ENCODE measurements around the gene CHRNG.
"Not testable (repeated sequence)": the region's sequence is repeated elsewhere in the genome, so short reads cannot be mapped to it uniquely, and the experiment has no call there.

CHRNG gene

DNA sequence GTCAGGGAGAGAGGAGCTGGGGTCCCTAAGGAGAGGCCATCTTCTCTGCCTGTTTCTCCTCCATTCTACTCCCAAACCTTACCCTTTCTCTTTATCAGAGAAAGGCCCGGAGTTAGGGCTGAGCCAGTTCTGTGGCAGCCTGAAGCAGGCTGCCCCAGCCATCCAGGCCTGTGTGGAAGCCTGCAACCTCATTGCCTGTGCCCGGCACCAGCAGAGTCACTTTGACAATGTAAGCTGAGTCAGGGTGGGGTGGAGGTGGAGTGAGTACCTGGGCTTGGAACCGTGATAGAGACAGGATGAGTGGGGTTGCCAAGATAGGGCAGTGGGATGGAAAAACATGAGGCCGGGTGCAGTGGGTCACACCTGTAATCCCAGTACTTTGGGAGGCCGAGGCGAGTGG lies 5.2 kb downstream of the CHRNG start:
- no peak for DNase-seq (ENCODE audit: low read depth in 2 of 2)

DNA sequence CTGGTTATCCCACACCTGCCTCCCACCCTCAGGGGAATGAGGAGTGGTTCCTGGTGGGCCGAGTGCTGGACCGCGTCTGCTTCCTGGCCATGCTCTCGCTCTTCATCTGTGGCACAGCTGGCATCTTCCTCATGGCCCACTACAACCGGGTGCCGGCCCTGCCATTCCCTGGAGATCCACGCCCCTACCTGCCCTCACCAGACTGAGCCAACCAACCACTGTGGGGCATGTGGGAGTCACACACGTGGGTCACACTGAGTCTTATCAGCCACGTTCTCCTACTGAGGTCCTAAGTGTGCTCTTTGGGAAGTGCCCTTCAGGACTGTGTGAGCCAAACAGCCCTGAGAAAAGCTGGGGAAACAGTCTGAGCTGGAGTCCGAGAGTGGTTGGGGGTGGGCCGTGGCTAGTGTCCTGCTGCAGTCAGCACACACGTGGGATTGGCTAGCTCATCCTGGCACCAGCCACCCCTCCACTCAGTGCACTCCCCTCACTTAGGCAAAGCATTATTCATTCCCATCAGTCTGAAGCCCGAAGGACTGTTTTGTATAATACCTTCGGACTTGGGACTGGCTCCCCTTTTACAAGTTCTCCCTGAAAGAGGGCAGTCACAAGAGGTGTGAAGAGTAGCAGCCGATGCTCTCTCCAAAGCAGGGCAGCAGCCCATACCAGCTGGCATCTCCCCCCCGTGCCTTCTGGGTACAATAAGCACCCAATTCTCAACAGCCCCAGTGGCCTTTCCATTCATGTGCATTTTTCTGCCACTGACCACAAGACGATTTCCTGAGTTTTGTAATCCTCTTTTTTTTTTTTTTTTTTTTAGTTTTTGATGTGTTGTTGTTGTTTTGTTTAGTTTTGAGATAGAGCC lies 6.3 kb downstream of the CHRNG start:
- DNase-seq (ENCODE audit: low read depth in 2 of 2), result no peak

DNA sequence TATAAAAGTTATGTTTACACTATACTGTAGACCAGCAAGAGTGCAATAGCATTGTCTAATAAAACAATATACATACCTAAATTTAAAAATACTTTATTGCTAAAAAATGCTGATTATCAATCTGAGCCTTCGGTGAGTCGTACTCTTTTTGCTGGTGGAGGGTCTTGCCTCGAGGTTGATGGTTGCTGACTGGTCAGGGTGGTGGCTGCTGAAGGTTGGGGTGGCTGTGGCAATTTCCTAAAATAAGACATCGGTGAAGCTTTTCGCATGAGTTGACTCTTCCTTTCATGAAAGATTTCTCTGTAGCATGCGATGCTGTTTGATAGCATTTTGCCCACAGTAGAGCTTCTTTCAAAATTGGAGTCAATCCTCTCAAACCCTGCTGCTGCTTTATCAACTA lies 8.5 kb downstream of the CHRNG start:
- DNase-seq (ENCODE audit: low read depth in 2 of 2), result no peak

DNA sequence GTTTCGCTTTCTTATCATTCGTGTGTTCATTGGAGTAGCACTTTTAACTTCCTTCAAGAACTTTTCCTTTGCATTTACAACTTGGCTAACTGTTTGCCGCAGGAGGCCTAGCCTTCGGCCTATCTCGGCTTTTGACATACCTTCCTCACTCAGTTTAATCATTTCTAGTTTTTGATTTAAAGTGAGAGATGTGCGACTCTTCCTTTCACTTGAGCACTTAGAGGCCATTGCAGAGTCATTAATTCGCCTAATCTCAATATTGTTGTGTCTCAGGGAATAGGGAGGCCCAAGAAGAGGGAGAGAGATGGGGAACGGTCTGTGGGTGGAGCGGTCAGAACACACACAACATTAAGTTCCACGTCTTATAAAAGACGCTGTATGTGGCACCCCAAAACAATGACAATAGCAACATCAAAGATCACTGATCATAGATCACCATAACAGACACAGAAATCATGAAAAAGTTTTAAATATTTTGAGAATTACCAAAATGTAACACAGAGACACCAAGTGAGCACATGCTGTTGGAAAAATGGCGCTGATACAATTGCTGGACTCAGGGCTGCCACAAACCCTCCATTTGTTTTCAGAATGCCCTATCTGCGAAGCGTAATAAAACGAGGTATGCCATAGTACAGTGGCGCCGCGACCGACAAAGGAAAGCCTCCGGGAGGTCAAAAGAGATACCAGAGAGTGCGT lies 10.3 kb downstream of the CHRNG start:
- DNase-seq (ENCODE audit: low read depth in 2 of 2), result no peak

DNA sequence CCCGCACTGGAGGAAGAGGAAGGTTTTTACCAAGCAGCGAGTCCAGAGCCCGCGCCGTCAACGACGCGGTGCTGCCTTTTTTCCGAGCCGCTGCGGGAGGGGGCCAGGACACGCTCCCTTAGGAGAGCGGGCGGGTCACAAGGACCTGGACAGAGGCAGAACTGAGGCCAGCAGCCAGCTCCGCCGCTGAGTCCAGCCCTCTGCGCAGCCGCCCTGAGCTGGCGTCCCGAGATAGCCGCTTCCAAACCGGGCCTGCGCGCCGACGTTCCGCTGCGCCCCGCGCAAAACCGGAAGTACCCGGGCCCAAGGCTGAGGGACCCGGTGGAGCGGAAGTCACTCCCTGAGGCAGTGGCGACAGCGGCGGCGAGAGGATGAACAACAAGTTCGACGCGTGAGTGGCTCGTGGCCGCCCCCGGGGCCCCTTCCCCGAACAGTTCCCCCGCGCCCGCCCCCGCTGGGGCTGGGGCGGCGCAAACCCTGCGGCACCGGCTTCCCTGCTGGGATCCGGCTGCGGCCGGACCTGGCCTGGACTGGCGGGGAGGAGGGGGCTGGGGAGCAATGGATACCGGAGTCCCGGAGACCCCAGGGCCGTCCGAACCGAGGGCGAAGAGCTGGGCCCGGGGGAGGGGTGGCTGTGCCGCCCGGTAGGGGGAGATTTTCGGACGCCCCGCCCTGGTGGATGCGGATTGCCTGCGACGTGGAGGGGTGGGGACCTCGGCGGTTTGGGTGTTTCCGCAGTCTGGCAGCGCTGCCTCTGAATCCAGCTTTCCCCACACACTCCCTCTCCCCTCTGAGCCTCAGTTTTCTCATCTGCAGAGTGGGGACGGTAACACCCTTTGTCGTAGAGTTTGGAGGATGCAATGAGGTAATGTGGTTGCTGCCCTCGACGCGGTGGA lies 11.1 kb downstream of the CHRNG start, which contains the start of the genes EIF4E2 and TIGD1:
EIF4E2 (plus strand) TSS at position 336 of the 896 bp plus-strand sequence; CDS start at position 372, 36 bp downstream.
TIGD1 (minus strand) TSS at position 204 of the 896 bp plus-strand sequence. CDS start 675 bp downstream, outside the sequence.
- DNase-seq (ENCODE audit: low read depth in 2 of 2), result peak; percentile 82 to 84

DNA sequence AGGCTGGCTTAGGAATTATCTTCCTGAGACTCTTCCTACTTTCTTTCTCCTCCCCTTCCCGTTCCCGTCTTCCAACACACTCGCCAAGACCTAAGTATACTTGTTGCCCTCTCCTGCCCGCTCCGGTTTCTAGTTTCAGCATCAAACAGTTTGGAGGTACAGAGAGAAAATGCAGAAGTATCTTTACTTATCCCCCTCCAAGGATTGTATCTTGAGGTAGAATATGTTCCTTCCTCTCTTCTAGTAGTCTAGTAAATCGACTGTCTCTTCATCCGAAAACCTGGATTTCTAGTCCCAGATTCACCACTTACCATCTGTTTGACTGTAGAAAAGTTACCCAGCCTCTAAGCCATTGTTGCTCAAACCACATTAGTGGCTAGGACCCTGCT lies 11.8 kb downstream of the CHRNG start:
- no peak for DNase-seq (ENCODE audit: low read depth in 2 of 2)

DNA sequence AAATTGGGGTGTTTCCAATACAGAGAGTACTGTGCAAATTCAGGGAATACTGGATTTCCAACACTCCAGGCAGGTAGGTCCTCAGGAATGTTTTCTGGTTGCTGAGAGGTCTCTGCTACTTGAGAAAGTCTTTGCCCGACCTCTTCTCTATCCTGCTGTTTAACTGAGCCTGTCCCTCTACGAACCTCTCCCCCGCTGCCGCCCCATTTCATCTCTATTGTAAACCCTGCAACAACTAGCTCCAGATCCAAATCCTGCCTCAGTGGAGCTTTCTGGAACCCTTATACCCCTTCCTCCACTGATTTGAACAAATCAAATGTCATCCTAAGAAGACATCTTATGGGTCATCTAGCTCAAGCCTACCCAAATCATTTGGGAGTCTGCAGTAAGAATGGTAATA lies 12.3 kb downstream of the CHRNG start:
- DNase-seq (ENCODE audit: low read depth in 2 of 2), result no peak

DNA sequence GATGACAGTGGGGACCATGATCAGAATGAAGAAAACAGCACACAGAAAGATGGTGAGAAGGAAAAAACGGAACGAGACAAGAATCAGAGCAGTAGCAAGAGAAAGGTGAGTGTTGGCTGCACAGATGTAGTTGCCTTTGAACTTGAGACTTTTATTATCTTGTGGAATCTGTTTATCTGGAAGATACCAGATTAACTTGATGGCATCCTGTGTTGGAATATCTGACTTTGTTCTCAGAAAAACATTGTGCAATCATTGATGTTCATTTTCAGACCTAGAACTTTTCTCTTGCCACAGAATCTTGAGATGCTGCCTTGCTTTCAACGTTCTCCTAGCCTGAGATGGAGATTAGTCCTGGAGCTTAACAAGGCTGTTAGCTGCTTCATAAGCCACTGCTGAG lies 16.9 kb downstream of the CHRNG start:
- DNase-seq (ENCODE audit: low read depth in 2 of 2), result no peak

DNA sequence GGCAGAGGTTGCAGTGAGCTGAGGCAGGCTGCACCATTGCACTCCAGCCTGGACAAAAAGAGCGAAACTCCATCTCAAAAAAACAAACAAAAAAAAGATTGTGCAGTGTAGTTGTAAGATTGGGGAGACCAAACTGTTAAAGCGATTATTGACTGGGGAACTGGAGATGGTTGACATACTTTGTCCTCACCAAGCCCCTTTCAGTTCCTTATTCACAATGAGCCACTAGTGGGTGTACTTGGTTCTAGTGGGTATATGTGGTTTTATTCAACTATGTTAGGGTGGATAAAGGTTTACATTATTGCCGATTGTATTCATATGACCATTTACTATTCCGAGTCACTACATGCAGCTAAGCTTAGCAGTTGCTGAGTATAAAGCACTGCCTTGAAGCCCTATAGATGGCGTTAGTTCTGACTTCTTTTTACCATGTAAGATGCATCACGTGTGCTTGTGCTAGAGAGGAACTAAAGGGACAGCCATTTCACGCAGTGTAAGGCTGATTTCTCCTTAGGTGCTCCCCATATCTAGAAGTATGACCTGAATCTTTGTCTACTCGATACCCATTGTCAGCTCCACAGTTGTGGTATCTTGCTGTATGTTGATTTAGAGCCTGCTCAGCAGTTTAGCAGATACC lies 23.1 kb downstream of the CHRNG start:
- no peak for DNase-seq (ENCODE audit: low read depth in 2 of 2)

DNA sequence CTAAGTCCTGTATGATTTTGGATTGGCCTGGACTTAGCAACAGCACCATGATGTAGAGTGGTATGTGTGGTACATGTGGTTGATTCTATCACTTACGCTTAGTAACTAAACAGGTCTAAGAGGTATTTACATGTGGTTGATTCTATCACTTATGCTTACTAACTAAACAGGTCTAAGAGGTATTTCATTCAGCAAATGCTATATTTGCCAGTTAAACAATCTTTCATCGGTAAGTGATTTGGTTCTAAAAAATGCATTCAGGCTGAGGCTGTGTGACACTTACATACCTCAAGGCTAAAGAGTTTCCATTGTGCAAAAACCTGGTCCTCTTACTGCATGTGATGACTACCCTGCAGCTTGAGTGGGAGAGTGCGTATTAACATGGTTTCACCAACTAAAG lies 24.1 kb downstream of the CHRNG start:
- no peak for DNase-seq (ENCODE audit: low read depth in 2 of 2)

DNA sequence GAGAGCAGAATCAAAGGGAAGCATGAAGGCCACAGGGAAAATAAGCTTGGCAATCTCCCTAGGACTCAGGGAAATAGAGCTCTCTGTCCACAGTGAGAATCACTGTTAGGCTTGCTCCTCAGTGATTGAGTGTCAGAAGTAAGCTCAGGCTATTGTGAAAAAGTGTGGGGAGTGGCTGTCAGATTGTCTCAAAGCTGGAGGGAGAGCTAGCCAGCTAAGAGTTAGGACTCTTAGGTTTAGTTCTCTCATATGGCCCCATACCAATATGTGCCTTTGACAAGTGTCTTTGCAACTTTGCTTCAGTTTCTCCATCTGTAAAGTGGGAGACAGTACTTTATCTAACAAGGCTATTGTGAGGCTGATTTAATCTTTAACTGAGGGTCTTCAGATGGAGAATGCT lies 28.2 kb downstream of the CHRNG start:
- DNase-seq (ENCODE audit: low read depth in 2 of 2), result no peak

DNA sequence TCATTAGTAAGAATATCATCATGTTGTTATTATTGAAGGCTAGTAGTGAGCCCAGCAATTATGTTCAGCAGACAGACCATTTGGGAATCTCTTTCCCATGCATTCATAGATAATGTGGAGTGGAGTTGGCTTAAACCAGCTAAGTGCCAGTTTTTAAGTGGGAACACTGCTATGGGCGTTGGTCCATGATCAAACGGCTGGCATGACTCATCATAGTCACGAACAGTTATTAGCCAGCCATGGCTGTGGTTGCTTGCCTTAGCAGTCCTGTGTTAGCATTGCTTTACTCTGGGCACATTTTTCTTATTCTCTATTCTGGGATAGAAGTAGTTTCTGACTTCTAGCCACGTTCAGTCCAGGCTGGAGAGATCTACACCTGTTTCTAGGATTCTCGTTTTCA lies 28.7 kb downstream of the CHRNG start:
- no peak for DNase-seq (ENCODE audit: low read depth in 2 of 2)

DNA sequence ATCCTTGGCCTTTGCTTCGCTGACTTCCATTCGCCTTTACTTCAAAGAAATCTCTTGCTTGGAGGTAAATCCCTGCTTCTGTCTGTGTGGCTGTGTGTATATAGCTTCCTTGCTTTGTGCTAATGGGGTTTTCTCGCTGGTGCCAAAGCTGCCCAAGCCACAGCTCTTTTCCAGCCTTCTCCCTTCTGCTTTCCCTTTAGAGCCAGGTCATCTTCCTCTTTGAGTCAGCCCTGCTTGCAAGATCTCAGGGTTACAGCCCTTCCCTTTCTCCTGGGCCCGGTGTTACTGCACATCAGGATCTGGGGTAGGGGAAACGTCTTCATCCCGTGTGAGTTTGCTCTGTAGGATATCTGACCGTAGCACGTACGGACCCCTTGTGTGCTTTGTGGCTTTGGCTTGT lies 30.0 kb downstream of the CHRNG start:
- no peak for DNase-seq (ENCODE audit: low read depth in 2 of 2)

DNA sequence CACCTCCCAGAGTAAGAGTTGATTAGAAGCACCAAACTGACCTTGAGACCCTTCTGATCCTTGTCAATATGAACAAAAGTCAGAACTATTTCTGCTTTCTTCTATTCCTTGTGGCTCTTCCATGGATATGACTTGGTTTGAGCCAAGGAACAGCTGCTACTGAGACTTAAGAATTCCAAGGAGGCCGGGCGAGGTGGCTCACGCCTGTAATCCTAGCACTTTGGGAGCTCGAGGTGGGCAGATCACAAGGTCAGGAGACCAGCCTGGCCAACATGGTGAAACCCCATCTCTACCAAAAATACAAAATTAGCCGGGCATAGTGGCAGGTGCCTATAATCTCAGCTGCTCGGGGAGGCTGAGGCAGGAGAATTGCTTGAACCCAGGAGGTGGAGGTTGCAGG lies 31.0 kb downstream of the CHRNG start:
- not testable (repeated sequence) for DNase-seq (ENCODE audit: low read depth in 2 of 2)

DNA sequence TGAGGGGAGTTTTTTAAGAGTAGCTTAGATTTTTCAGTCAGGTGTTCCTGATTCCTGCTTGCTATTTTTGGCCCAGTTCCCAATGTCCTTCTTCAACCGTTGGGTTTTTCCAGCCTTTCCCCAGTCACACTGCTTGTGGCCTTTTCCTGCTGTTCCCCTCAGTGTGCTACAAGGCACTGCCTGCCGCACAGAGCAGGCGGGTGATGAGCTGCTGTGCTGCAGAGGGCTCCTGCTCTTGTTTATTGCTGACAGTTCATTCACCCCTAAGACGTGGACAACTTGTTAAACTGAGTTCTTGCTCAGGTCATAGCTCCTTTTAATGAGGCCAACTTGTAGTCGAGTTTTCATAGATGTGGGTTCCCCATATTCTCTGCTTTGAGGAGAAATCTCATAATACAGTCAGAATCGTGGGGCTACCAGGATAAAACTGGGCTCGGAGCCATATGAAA lies 31.6 kb downstream of the CHRNG start:
- DNase-seq (ENCODE audit: low read depth in 2 of 2), result no peak

DNA sequence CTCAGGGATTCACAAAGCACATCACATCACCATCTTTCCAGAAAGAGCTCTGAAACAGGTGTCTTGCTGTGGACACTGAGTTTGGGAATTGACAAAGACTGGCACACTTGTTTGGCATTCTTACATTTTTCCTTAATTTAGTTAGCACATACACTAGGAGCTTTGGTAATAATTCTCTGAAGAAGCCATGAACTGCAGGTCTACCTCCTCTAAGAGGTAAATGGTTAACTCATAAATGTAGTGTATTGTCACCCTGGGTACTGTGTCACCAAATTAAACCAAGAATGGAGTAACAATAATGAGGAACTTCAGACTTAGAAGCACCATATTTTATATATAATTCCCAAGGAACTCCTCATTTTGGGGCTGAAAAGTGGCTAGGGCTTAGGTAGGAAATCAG lies 33.5 kb downstream of the CHRNG start:
- DNase-seq (ENCODE audit: low read depth in 2 of 2), result no peak

DNA sequence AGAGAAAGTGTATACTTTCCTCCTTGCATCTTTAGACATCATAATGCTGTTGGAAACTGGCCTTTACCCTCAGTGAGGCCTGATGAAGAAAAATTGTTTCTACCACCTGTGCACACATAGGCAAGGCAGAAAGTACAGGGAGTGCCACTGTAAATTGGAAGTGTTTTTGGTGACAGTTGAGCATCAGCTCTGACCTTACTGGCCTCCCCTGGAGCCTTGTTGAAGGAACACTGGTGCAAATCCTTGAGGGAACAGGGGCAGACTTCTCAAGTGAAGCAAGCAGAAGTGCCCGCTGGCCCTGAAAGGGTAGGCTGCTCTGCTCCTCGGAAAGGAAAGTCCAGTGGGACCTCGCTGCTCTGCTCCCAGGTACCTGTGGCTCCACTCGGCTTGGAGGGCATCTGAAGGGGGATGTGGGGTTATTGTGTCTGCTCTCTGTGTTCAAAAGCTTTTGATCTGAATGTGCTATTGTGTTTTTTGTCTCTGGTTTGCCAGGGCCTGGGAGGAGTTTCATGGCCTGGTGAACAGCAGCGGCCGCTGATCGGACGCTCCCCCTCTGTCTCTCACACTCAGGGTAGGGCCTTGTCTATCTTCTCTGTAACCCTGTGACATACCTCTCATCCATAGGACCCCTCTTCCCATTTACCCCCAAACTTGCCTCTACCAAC lies 34.4 kb downstream of the CHRNG start:
- no peak for DNase-seq (ENCODE audit: low read depth in 2 of 2)

DNA sequence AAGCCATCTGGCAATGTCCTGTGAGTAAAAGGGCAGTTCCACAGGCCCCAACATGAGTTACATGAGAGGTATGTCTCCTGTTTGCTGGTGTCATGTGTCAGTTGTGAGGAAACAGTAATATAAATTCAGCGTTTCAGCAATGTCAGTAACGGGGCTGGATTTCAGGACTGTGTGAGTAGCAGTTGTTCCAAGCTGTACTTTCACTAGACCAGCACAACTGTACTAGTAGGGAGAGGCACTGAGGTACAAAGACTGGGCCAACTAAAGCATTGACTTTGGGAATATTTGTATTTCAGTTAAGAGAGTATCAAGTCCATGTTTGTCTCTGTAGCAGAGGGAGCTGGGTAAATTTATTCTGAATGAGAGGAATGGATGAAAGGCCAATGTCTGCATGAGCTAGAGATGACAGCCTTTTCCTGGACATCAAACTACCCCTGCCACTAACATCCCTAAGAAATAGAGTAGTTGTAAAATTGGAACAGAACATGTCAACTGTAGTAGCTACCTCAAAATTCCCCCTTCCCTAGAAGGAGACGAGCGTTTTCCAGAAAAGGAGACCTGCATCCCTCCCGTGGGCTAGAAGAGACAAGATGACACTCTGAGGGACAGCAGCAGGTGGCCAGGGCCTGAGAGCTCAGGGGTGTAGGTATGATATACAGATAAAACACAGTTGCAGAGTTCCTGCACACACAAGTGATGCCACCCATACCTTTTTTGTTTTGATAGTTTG lies 35.3 kb downstream of the CHRNG start:
- no peak for DNase-seq (ENCODE audit: low read depth in 2 of 2)

DNA sequence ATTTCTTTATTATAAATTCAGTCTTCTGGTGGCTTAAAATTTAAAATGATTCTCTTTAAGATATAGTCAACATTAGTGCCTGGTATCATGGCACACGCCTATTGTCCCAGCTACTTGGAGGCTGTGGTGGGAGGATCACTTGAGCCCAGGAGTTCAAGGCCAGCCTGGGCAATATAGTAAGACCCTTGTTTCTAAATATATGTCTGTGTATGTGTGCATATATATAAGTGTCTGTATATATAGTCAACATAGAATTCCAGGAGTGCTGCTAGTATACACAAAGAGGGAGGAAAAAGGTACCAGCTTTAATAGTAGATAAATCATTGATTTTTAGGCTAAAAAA lies 35.9 kb downstream of the CHRNG start:
- DNase-seq (ENCODE audit: low read depth in 2 of 2), result no peak

DNA sequence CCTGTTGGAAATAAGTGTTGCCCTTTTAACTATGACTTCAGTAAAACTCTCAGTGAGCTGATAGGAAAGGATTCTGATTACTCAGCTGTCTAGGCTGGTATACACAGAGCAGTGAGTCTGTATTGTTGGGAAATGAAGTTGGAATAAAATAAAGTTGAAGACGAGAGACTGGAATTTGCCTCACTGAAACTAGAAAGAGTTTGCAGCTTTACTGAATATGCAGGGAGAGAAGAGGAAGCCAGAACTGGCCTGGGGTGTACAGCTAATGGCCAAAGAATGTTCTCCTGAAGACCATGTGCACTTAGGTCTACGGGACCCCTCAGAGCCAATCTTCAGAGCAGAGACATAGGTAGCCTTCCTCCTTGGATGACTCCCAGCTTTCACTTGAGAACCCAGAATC lies 37.5 kb downstream of the CHRNG start:
- no peak for DNase-seq (ENCODE audit: low read depth in 2 of 2)
